Chondrocyte (in vitro differentiated cells): Measurements from ENCODE around the gene KLF4. TPM values are rescaled to one million over a fixed set of nuclear protein-coding genes. Genes with fewer than 3 reads are reported as not detected.
"Not testable (repeated sequence)": the region's sequence is repeated elsewhere in the genome, so short reads cannot be mapped to it uniquely, and the experiment has no call there.

ENCODE experiments used
- DNase-seq: peaks from one replicate; pipeline ENCODE4 v3.0.0; 2021; ENCODE audit warnings: mixed read lengths, low spot score
- H3K27ac Mint-ChIP-seq: one replicate; pipeline ENCODE4 v1.8.0; 2021; ENCODE audit warnings: mild to moderate bottlenecking, moderate library complexity, mixed read lengths; ENCODE audit not compliant: unreplicated experiment
- H3K27me3 Mint-ChIP-seq: 2 replicates; pipeline ENCODE4 v1.8.0; 2021; ENCODE audit warnings: low read depth, mixed read lengths
- H3K36me3 Mint-ChIP-seq: 2 replicates; pipeline ENCODE4 v1.8.0; 2021; ENCODE audit warnings: low read depth, mixed read lengths
- H3K4me1 Mint-ChIP-seq: 2 replicates; pipeline ENCODE4 v1.8.0; 2021; ENCODE audit warnings: low read depth, mild to moderate bottlenecking, mixed read lengths
- H3K4me3 Mint-ChIP-seq: one replicate; pipeline ENCODE4 v1.8.0; 2021; ENCODE audit warnings: mild to moderate bottlenecking, moderate library complexity, mixed read lengths; ENCODE audit not compliant: unreplicated experiment
- H3K9me3 Mint-ChIP-seq: 2 replicates; pipeline ENCODE4 v1.8.0; 2021; ENCODE audit warnings: low read depth, mixed read lengths
- CTCF ChIP-seq: fragments of 200-600 bp; sonication (generic); IDR thresholded peaks from 2 replicates; pipeline ENCODE4 v1.5.0; 2021; ENCODE audit warnings: antibody characterized with exemption, mild to moderate bottlenecking, moderate library complexity
- total RNA-seq: library from RNA; stranded (reverse); gene quantifications from 3 replicates; pipeline ENCODE4 v1.2.1, GENCODE V29; 2021

The KLF4 gene
- total RNA-seq, 1 donor from 2014 or later: 36.0 TPM

- Mint-ChIP-seq H3K4me1 (peaks cover 13% of the 10 kb centered on the region), H3K9me3 (no peaks in the 10 kb centered on the region), H3K27me3 (no peaks in the 10 kb centered on the region), H3K4me3 (no peak overlapping the region), H3K36me3 (no peaks in the 10 kb centered on the region), H3K27ac (no peak overlapping the region)
- DNase-seq: no peak
- no peak for TF ChIP-seq CTCF
These were observed 12.9 kb upstream of the KLF4 start for GRCh38 chr9:107502464-107502863.

GRCh38 chr9:107500421-107501200 lies 11.0 kb upstream of the KLF4 start:
- not testable (repeated sequence) for H3K27me3 Mint-ChIP-seq, DNase-seq, H3K4me3 Mint-ChIP-seq, H3K9me3 Mint-ChIP-seq, H3K27ac Mint-ChIP-seq, H3K36me3 Mint-ChIP-seq
- peaks cover 13% of the 10 kb centered on the region for H3K4me1 Mint-ChIP-seq

GRCh38 chr9:107496976-107497375 lies 7.4 kb upstream of the KLF4 start:
- TF ChIP-seq CTCF: no peak
- Mint-ChIP-seq H3K36me3 (no peaks in the 10 kb centered on the region), H3K9me3 (no peaks in the 10 kb centered on the region), H3K27me3 (peaks cover 3% of the 10 kb centered on the region), H3K4me1 (peaks cover 4% of the 10 kb centered on the region), H3K4me3 (no peak overlapping the region), H3K27ac (no peak overlapping the region)
- DNase-seq: no peak

- Mint-ChIP-seq H3K4me1 (peaks cover 23% of the 10 kb centered on the region), H3K9me3 (no peaks in the 10 kb centered on the region), H3K36me3 (no peaks in the 10 kb centered on the region), H3K27me3 (peaks cover 3% of the 10 kb centered on the region), H3K4me3 (no peak overlapping the region), H3K27ac (no peak overlapping the region)
- no peak for DNase-seq
- no peak for TF ChIP-seq CTCF
These were observed 2.9 kb upstream of the KLF4 start for GRCh38 chr9:107492381-107492970.

GRCh38 chr9:107491081-107492053 lies 1.8 kb upstream of the KLF4 start:
- H3K4me3 Mint-ChIP-seq: peak overlapping the region; percentile 90
- H3K9me3 Mint-ChIP-seq: no peaks in the 10 kb centered on the region
- peak overlapping the region; percentile 98 for H3K27ac Mint-ChIP-seq
- peaks cover 3% of the 10 kb centered on the region for H3K27me3 Mint-ChIP-seq
- no peak for TF ChIP-seq CTCF
- H3K36me3 Mint-ChIP-seq: no peaks in the 10 kb centered on the region
- DNase-seq: no peak
- peaks cover 31% of the 10 kb centered on the region for H3K4me1 Mint-ChIP-seq

DNA sequence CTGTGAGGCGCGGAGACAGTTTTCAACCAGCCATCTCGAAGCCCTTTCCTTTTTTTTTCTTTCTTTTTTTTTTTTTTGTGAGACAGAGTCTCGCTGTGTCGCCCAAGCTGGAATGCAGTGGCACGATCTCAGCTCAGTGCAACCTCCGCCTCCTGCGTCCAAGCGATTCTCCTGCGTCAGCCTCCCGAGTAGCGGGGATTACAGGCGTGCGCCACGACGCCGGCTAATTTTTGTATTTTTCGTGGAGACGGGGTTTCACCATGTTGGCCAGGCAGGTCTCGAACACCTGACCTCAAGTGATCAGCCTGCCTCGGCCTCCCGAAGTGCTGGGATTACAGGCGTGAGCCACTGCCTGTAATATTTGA lies 1.0 kb upstream of the KLF4 start:
- Mint-ChIP-seq H3K27ac (peak overlapping the region; percentile 98), H3K4me3 (peak overlapping the region; percentile 90), H3K4me1 (peaks cover 39% of the 10 kb centered on the region)
- not testable (repeated sequence) for DNase-seq, H3K36me3 Mint-ChIP-seq, H3K9me3 Mint-ChIP-seq, H3K27me3 Mint-ChIP-seq
